ENCODE measurements around the gene ZBTB20. TPM values are rescaled to one million over a fixed set of nuclear protein-coding genes. Genes with fewer than 3 reads are reported as not detected.

The ZBTB20 gene
- total and polyA plus RNA-seq, 2 of the 4 experiments (the other 2 are of a cell fraction): 0.75 to 14.7 TPM

GRCh38 chr3:115087512-115087911 is 59.6 kb downstream of the ZBTB20 start:
- no peak overlapping the region for H4K8ac ChIP-seq (ENCODE audit: low read depth in 2 of 2, low read length in 2 of 2)
- H3K9me1 ChIP-seq (ENCODE audit: insufficient read depth, low read length): no peaks in the 10 kb centered on the region
- H3K23ac ChIP-seq (ENCODE audit: low read depth, low read length): no peak overlapping the region
- intact Hi-C loops (cut with micrococcal nuclease) (no loop called here), dilution Hi-C loops (cut with HindIII; ENCODE audit: low sequenced_read_pairs, unreplicated experiment) (no loop called here), in situ Hi-C loops (cut with MboI; ENCODE audit: low sequenced_read_pairs) (no loop called here)
- ChIA-PET CTCF (no interaction called here), POLR2A (ENCODE audit: unreplicated experiment) (no interaction called here)
- TF ChIP-seq MAZ (IDR thresholded peaks at IDR 0.05; ENCODE audit: borderline replicate concordance, low read depth, low read length) (no peak), ELK1 (IDR thresholded peaks at IDR 0.05; ENCODE audit: borderline replicate concordance, low read depth, low read length) (no peak), RCOR1 (IDR thresholded peaks at IDR 0.05; ENCODE audit: insufficient replicate concordance, low read length) (no peak), RAD21 (IDR thresholded peaks at IDR 0.05; ENCODE audit: low read length) (no peak), CEBPB (IDR thresholded peaks at IDR 0.05; ENCODE audit: low read depth, low read length) (no peak), CHD1 (IDR thresholded peaks at IDR 0.05; ENCODE audit: low read depth, low read length) (no peak)
- no peak overlapping the region for H3K4ac ChIP-seq (ENCODE audit: low read depth, low read length)
- no peak overlapping the region for H4K91ac ChIP-seq (ENCODE audit: insufficient read depth, low read depth, low read length)
- H3K18ac ChIP-seq (ENCODE audit: low read depth, low read length): no peak overlapping the region
- no peaks in the 10 kb centered on the region for H3K36me3 ChIP-seq (ENCODE audit: control insufficient read depth, insufficient read depth, low read length)
- no peak overlapping the region for H3K27ac ChIP-seq (ENCODE audit: insufficient read depth, low read length)
- no peak overlapping the region for H3K56ac ChIP-seq (ENCODE audit: extremely low read depth, insufficient read depth, low read length)
- ATAC-seq (ENCODE audit: low read depth) (no peak), DNase-seq (no peak)
- H2AK5ac ChIP-seq (ENCODE audit: low read depth, low read length): no peak overlapping the region
- no peak overlapping the region for H2BK5ac ChIP-seq (ENCODE audit: low read depth, low read length, poor library complexity, severe bottlenecking)
- no peak overlapping the region for H3K14ac ChIP-seq (replicated peaks; ENCODE audit: low read depth, low read length)
- no TSS peak for BruUV-seq (replicated peaks)
- WGBS, 2 experiments (ENCODE audit: extremely low coverage in 2 of 2, insufficient read length in 1 of 2): no CpG with 5 or more reads among the region's 1 CpG
- H3K27me3 ChIP-seq (ENCODE audit: control insufficient read depth, insufficient read depth, low read length): no peaks in the 10 kb centered on the region
- no peak overlapping the region for H2AK9ac ChIP-seq (replicated peaks; ENCODE audit: low read depth, low read length, poor library complexity)
- H2BK120ac ChIP-seq (ENCODE audit: low read depth, low read length): no peak overlapping the region
- H2BK20ac ChIP-seq (ENCODE audit: low read depth, low read length): no peak overlapping the region
- no peak overlapping the region for H3K9ac ChIP-seq (ENCODE audit: low read depth, low read length)
- H3K4me3 ChIP-seq (ENCODE audit: insufficient read depth, low read depth, low read length): no peak overlapping the region
- H2AFZ ChIP-seq (replicated peaks; ENCODE audit: low read length, poor library complexity): no peak overlapping the region
- H4K20me1 ChIP-seq (ENCODE audit: insufficient read depth, low read length): no peaks in the 10 kb centered on the region
- H3K4me2 ChIP-seq (ENCODE audit: low read depth, low read length): no peak overlapping the region
- no peaks in the 10 kb centered on the region for H3K9me3 ChIP-seq (ENCODE audit: control insufficient read depth, insufficient read depth, low read length)
- no peak overlapping the region for H4K5ac ChIP-seq (ENCODE audit: low read depth, low read length)
- H2BK15ac ChIP-seq (ENCODE audit: low read depth, low read length): no peak overlapping the region
- no peaks in the 10 kb centered on the region for H3K4me1 ChIP-seq (ENCODE audit: control insufficient read depth, insufficient read depth, low read length)
- no peaks in the 10 kb centered on the region for H3K79me1 ChIP-seq (ENCODE audit: low read depth in 1 of 2, low read length in 2 of 2)

All from IMR-90 (cell line).